GM12864 (cell line): ENCODE measurements around the gene HIVEP2.

Experiments used
- DNase-seq: peaks from one replicate; pipeline ENCODE4 v3.0.0-alpha.2; 2011; ENCODE audit warnings: low read depth
- H3K4me3 ChIP-seq: 2 replicates; pipeline ENCODE4 v1.5.1; 2011; ENCODE audit warnings: mild to moderate bottlenecking, low read depth, low read length, control low read depth
- TF ChIP-seq, protein P1 (sequence below): IDR thresholded peaks from 2 replicates; pipeline ENCODE4 v1.5.1; 2011; ENCODE audit warnings: low read depth, mild to moderate bottlenecking, moderate library complexity, low read length, control low read depth, inconsistent platforms; ENCODE audit errors: missing control alignments

The HIVEP2 gene

DNA sequence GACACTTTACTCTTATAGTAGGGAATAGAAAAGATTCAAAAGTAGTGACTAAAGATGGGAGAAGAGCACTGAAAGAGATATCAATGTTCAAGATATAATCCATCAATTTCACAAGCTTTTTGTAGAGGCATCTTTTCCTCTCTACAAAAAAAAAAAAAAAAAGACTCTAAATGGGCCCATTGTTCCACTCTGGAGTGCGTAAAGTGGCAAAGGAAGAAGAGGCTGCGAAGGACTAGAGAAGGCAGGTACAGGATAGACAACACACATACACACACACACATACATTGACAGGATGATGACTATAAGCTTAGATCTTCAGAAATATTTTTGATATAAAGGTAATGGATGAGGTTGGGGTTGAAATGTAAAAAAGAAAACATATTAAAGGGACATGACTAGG is 157.6 kb downstream of the HIVEP2 start:
- TF ChIP-seq, protein P1, sequence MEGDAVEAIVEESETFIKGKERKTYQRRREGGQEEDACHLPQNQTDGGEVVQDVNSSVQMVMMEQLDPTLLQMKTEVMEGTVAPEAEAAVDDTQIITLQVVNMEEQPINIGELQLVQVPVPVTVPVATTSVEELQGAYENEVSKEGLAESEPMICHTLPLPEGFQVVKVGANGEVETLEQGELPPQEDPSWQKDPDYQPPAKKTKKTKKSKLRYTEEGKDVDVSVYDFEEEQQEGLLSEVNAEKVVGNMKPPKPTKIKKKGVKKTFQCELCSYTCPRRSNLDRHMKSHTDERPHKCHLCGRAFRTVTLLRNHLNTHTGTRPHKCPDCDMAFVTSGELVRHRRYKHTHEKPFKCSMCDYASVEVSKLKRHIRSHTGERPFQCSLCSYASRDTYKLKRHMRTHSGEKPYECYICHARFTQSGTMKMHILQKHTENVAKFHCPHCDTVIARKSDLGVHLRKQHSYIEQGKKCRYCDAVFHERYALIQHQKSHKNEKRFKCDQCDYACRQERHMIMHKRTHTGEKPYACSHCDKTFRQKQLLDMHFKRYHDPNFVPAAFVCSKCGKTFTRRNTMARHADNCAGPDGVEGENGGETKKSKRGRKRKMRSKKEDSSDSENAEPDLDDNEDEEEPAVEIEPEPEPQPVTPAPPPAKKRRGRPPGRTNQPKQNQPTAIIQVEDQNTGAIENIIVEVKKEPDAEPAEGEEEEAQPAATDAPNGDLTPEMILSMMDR = no peak
- no peak for DNase-seq
- no peak overlapping the region for H3K4me3 ChIP-seq

DNA sequence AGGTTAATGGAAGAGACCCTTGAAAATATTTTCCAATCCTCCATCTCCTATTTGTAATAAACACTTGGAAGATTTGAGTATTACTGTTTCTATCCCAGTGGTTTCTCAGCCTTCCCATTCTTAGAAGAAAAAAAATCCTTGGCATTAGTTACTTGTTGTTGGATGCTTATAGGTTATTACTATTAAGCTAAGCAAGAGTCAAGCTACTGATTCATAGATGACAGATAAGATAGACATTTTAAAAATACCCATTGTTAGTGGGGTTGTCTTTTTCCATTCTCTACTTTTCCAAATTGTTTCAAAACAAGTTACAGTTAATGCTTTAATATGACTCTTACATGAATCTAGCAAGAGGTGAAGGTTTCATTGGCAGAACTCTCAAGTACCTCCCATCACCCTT is 158.5 kb downstream of the HIVEP2 start:
- DNase-seq = no peak
- TF ChIP-seq, protein P1 = no peak
- H3K4me3 ChIP-seq = no peak overlapping the region

DNA sequence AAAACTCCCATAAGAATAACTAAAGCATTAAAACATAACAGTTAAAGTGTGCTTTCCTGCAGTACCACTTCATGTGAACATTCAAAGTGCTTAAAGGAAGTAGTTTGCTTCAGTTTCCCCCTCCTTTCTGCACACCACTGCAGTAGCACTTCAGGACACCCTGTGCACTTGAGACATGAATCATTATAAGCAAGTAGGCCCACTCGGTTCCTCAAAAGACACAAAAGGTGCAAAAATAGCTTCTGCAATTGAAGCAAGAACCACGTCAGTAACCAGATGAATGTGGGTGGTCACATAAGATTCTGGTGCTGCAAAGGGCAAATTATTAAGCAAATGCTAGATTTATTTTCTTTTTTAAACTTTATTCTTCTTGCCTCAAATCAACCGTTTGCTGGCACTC is 160.6 kb downstream of the HIVEP2 start:
- TF ChIP-seq, protein P1 = no peak
- no peak overlapping the region for H3K4me3 ChIP-seq
- DNase-seq = peak; percentile 82

DNA sequence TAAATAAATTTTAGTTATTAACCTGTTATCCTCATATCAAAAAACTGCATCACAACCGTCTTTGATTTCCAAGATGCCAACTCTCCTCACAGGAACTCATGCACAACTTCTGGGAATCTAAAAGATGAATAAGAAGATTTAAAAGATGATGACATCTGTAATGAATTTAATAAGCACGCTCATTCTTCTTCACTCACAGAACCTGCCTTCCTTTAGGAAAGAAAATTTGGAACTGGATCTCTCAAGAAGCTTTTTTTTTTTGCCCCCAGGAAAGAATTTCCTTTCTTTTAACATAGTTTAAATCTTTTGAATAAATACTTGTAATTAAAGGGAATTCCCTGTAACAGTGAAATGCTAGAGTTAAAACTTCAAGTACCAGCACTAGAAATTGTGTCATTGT is 161.5 kb downstream of the HIVEP2 start:
- H3K4me3 ChIP-seq = no peak overlapping the region
- TF ChIP-seq, protein P1 = no peak
- no peak for DNase-seq

DNA sequence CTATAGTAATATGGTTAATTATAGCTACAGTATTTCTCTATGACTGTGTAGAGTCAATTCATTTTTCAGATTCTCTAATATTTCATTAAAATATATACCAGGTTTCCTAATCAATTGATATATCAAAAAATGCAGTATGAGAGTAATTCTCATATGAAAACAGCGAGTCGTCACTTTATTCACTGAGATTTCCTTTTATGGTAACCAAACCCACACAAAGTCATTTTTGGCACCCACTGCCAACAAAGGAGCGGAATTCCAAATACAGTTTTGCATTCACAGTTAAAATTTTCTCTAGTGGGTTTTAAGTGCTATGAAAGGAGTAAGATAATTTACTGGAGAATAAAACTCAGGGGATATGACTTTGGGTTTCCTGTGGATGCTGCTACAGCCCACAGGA is 163.8 kb downstream of the HIVEP2 start:
- TF ChIP-seq, protein P1 = no peak
- no peak for DNase-seq

DNA sequence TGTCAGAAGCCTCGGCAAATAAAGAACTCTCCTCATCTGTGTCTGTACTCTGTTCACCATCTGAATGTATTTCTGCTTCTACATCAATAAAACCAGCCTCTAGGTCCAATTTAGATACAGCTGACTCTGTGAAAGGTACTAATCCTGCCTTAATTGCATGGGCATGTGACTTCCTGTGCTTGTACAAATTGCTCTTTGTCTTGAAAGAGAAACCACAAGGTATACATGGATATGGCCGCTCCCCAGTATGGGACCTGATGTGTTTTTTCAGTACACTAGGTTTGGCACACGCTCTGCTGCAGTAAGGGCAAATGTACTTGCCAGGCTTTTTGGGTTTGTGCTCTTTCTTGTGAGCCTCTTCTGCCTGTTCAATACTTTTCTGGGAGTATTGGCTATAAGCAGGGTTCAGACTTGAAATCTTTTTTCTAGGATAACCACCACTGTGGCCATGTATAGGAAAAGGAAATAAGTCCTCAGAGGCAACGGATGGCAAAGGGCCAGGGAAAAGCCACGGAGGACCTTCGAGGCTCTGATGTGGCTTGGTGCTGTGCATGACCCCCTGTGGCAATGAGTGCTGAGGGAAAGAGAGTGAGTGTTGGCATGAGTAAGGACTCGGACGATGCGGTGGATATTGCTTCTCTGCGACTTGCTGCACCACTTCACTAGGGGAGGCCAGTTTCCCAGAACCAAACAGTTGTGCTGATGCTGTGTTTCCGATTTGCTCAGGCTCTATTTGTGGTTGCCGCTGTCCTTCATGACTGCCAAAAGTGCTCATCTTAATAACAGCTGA is 170.9 kb downstream of the HIVEP2 start:
- no peak overlapping the region for H3K4me3 ChIP-seq
- TF ChIP-seq, protein P1 = no peak
- DNase-seq = no peak

More for the DNA sequence above, 163.8 kb downstream of the HIVEP2 start:
- no peak overlapping the region for H3K4me3 ChIP-seq

DNA sequence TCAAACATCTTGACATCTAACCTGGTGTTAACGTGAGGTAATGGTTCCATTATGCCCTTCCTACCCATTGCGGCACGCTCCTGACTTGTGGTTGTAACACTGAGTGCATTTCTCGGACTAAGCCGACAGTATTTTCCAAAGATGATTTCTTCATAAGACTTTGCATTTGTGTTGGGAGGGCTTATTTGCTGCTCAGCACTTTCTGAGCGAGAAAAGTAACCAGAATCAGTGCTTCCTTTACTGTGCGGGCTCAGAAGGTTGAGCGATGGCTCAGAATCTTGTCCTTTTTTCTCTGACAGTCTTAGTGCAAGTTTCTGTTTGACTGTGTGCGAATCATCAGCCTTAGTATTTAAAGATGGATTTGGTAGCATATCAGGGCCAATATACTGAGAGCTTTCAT is 171.7 kb downstream of the HIVEP2 start:
- TF ChIP-seq, protein P1 = no peak
- no peak for DNase-seq
- no peak overlapping the region for H3K4me3 ChIP-seq
